T-helper 1 cell (primary cell): Measurements from ENCODE around the gene CHCHD1.
"Not testable (repeated sequence)": the region's sequence is repeated elsewhere in the genome, so short reads cannot be mapped to it uniquely, and the experiment has no call there.

Source experiments
- DNase-seq, 5 donors: peaks; one replicate each; pipeline ENCODE4 v3.0.0-alpha.2; 2012 to 2020

The CHCHD1 gene

DNA sequence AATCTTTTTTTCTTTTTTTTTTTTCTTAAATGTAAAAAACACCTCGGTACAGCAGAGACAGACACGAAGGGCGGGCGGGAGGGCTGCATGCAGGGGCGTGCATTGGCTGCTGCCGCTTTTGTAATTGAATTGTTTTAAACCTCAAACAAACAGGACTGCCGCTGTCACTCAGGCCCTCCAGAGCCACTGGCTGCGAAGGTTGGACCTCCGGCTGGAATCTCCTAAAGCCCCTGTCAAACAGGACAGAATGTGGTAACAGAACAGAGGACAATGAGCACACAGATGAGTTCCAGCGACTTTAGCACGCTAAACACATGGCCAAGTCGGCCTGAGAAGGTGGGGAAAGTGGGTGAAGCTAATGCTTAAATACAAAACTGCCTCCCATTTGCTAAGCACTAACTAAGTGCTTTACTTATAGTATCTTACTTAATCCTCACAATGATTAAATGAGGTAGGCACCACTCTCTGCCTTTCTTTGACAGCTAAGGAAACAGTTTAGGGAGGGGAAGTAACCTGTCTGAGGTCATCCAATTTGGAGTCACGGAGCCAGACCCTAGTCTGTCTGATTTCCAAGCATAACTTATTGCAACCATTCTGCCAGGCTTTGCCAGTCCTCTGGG is 32.5 kb downstream of the CHCHD1 start:
- DNase-seq, result no peak

DNA sequence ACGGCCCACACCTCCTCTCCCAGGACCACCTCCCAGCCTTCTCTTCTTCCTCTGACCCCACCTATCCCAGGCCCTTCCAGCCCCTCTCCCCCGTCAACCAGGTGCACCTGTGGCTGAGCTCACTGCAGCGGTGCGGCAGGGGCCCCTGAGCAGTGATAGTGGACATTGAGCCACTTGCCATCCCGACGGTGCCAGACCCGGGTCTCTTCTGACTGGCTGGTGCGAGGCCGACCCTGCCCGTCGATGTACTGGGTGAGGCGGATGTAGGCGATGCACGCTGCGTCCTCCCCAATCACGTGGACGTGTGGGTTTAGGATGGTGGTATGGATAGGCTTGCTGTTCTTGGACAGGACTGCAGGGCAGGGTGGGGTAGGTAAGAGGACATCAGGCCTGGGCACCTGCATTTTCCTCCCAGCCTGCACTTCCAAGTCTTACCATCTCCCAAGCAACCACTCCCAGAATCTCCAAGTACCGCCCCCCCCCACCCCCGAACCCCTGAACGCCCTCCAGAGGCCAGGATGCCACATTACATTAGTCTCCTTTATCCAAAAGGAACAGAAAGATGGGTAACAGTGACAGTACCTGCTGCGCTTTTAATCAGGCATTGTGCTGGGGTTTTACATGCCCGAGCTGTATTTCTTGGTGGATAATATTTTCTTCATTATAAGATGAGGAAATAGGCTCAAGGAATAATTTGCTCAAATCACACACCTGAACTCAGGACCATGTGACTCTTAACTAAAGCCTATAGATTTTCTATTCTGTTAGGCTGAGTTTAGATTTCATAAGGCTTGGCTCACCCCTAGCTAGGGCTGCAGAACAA is 33.3 kb downstream of the CHCHD1 start:
- no peak for DNase-seq

DNA sequence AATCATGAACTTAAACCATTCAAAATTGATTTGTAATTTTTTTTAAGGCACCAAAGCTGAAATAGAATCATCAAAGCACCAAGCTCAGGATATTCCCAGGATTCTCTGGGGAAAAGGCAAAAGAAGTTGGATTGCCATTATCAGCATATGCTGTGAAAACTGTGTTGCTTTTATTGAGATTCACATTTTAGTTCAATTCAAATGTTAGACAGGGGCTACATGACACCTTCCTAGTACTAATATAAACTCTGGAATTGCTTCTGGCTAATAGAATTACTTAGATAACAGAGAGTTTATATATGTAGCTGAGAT is 33.8 kb downstream of the CHCHD1 start:
- DNase-seq, result no peak

DNA sequence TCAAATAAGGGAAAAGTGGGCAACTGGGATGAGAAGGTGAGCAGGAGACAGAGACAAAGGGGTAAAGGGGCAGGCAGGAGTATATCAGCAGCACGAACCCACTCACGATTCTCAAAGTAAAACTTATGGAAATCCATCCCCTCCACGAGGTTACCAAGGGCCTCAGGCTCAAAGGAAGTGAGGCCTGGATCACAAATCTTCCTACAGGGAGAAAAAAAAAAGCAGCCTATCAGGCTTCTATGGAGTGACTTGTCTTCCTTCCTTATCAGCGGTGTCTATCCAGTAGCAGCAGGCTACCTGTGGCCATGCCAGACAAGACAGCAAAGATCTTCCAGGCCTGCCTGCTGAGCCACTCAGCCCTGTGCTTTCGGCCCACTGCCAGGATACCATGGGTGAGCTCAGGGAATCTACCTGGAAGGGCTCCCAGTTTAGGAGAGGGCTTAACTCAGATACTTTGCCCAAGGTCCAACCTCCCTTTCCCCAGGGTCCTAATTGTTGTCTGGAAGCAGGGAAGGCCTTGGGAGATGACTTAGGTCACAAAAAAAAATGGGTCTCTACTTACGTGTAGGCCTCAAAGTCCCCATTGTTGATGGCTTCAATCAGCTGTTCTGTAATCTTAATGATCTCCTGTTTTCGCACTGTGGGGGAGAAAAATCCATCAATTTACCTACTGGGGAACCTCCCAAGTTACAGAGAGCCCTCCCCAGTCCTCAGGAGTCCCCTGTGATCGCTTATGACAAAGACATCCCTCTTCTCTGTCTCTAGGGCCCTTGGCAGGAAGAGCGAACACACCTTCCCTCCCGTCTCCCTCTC is 35.3 kb downstream of the CHCHD1 start:
- DNase-seq, result no peak

GRCh38 chr10:73817826-73818225 is 36.0 kb downstream of the CHCHD1 start:
- DNase-seq, result no peak

DNA sequence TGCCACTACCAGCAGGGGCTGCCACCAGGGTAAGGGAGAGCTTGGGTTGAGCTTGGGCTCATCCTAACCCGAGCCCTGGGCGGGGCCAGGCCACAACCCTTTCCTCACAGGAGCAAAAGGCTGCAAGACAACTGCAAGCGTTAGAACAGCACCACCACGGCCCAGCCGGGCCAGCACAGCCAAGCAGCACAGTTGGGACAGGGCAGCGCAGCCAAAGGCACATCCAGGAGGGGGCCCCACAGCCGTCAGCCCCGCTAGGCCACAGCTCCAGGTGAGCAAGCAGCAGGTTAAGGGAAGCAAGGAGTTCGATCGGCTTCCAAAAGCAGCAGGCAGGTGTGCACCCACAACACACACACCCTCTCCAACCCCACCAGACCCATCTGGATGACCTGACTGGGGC is 36.6 kb downstream of the CHCHD1 start:
- DNase-seq, result no peak

GRCh38 chr10:73819081-73819480 is 37.2 kb downstream of the CHCHD1 start:
- DNase-seq, result no peak

- no peak for DNase-seq
These were observed 37.8 kb downstream of the CHCHD1 start for GRCh38 chr10:73819513-73820093.

GRCh38 chr10:73823391-73823790 is 41.5 kb downstream of the CHCHD1 start:
- no peak for DNase-seq

DNA sequence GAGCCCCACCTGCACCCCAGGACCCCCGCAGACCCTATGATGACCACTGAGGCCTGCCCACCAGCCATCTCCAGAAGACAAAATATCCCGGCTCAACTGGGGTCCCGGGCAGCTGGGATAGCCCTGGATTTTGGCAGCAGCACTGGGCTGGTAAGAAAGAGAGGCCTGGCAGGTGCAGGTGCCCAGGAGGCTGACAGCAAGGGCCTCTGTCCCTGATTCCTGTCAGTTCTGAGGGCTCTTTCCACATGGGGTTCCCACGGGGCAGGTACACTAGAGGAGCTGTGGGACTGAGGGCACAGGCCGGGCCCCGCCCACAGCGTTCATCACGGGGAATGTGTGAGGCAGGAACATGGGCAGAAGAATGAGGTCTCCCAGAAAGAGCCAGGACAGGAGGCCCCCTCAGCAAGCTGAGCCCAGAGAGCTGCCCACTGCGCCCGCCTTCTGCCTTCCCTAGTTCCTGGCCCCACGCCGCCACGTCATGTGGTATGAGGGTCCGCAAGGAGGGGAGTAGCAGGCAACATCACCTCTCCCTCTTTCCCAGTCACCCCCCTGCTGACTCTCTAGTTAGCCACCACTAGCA is 42.4 kb downstream of the CHCHD1 start:
- DNase-seq, result no peak

- no peak for DNase-seq
These were observed 45.7 kb downstream of the CHCHD1 start for GRCh38 chr10:73827346-73828089.

GRCh38 chr10:73828161-73828560 is 46.3 kb downstream of the CHCHD1 start:
- no peak for DNase-seq

GRCh38 chr10:73829090-73829489 is 47.2 kb downstream of the CHCHD1 start:
- DNase-seq, result not testable (repeated sequence)
